T follicular helper cell (primary cell): ENCODE measurements around the gene GNG12.

Experiments
- DNase-seq: peaks from one replicate; pipeline ENCODE4 v3.0.0-alpha.2; 2020; ENCODE audit warnings: low read depth

The GNG12 gene

GRCh38 chr1:67753776-67754525 lies 79.3 kb downstream of the GNG12 start:
- DNase-seq: no peak

- DNase-seq: no peak
These were observed 81.0 kb downstream of the GNG12 start for GRCh38 chr1:67752306-67752705.

GRCh38 chr1:67750691-67751054 lies 82.6 kb downstream of the GNG12 start:
- DNase-seq: no peak

- no peak for DNase-seq
These were observed 83.2 kb downstream of the GNG12 start for GRCh38 chr1:67749844-67750690.

GRCh38 chr1:67749263-67749843 lies 83.9 kb downstream of the GNG12 start:
- no peak for DNase-seq

GRCh38 chr1:67748630-67749029 lies 84.6 kb downstream of the GNG12 start:
- no peak for DNase-seq

- no peak for DNase-seq
These were observed 85.4 kb downstream of the GNG12 start for GRCh38 chr1:67747671-67748546.

- no peak for DNase-seq
These were observed 87.2 kb downstream of the GNG12 start for GRCh38 chr1:67745875-67746698.

GRCh38 chr1:67743072-67743725 lies 90.1 kb downstream of the GNG12 start:
- DNase-seq: no peak

- DNase-seq: no peak
These were observed 91.5 kb downstream of the GNG12 start for GRCh38 chr1:67741736-67742135.

- DNase-seq: no peak
These were observed 92.1 kb downstream of the GNG12 start for GRCh38 chr1:67741121-67741520.

GRCh38 chr1:67740543-67740942 lies 92.7 kb downstream of the GNG12 start:
- no peak for DNase-seq

- DNase-seq: no peak
These were observed 93.9 kb downstream of the GNG12 start for GRCh38 chr1:67739361-67739760.

- DNase-seq: no peak
These were observed 94.9 kb downstream of the GNG12 start for GRCh38 chr1:67738401-67738800.

- no peak for DNase-seq
These were observed 95.4 kb downstream of the GNG12 start for GRCh38 chr1:67737875-67738274.

GRCh38 chr1:67736750-67737149 lies 96.5 kb downstream of the GNG12 start:
- DNase-seq: no peak

- no peak for DNase-seq
These were observed 97.2 kb downstream of the GNG12 start for GRCh38 chr1:67735806-67736627.

- no peak for DNase-seq
These were observed 98.1 kb downstream of the GNG12 start for GRCh38 chr1:67735206-67735605.

GRCh38 chr1:67734323-67734690 lies 99.0 kb downstream of the GNG12 start:
- DNase-seq: no peak
